ENCODE data around the gene ALX3.

DNA sequence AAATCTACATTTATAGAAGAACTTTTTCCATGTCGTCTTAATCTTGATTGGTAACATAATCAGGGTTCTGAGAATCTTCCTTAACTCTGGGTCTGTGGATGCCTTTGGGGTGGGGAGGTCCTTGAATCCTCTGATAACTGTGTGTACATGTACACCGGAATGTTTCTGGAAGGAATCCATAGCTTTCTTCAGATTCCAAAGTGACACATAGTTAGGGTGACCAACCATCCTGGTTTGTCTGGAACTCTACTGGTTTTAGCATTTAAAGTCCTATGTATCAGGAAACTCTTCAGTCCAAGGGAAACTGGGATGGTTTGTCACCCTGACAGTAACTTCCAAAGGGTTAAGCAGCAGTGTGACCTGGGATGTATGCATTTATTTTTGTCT lies 19.2 kb downstream of the ALX3 start:
- TF ChIP-seq, protein P1, sequence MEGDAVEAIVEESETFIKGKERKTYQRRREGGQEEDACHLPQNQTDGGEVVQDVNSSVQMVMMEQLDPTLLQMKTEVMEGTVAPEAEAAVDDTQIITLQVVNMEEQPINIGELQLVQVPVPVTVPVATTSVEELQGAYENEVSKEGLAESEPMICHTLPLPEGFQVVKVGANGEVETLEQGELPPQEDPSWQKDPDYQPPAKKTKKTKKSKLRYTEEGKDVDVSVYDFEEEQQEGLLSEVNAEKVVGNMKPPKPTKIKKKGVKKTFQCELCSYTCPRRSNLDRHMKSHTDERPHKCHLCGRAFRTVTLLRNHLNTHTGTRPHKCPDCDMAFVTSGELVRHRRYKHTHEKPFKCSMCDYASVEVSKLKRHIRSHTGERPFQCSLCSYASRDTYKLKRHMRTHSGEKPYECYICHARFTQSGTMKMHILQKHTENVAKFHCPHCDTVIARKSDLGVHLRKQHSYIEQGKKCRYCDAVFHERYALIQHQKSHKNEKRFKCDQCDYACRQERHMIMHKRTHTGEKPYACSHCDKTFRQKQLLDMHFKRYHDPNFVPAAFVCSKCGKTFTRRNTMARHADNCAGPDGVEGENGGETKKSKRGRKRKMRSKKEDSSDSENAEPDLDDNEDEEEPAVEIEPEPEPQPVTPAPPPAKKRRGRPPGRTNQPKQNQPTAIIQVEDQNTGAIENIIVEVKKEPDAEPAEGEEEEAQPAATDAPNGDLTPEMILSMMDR (IDR thresholded peaks at IDR 0.05; ENCODE audit: insufficient read depth, low read depth, low read length) = no peak
- no peak for TF ChIP-seq EZH2 (IDR thresholded peaks at IDR 0.05; ENCODE audit: insufficient read depth, low read length)

All from astrocyte (in vitro differentiated cells and primary cell).